ENCODE results near the gene NPC1.

DNA sequence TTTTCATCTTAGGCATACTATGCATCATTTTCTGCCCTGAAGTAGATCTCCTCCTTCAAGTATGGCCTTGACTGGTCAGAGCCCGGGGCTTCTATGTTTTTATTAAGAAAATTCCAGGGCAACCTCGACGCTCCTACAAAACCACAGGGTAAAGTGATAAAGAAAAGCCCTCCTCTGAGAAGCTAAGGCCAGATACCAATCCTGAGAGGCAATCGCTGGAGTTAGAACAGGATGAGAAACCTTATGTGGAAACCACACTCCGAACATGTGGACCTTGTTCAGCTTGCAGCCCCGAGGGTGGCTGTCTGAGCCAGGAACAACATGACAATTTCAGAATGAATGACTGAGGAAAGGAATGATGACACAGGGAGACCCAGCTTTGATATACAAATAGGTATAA, 47.4 kb downstream of the NPC1 start:
- TF ChIP-seq, protein P1, sequence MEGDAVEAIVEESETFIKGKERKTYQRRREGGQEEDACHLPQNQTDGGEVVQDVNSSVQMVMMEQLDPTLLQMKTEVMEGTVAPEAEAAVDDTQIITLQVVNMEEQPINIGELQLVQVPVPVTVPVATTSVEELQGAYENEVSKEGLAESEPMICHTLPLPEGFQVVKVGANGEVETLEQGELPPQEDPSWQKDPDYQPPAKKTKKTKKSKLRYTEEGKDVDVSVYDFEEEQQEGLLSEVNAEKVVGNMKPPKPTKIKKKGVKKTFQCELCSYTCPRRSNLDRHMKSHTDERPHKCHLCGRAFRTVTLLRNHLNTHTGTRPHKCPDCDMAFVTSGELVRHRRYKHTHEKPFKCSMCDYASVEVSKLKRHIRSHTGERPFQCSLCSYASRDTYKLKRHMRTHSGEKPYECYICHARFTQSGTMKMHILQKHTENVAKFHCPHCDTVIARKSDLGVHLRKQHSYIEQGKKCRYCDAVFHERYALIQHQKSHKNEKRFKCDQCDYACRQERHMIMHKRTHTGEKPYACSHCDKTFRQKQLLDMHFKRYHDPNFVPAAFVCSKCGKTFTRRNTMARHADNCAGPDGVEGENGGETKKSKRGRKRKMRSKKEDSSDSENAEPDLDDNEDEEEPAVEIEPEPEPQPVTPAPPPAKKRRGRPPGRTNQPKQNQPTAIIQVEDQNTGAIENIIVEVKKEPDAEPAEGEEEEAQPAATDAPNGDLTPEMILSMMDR (IDR thresholded peaks at IDR 0.05; ENCODE audit: low read depth, low read length, poor library complexity, severe bottlenecking), result no peak
- no peak for TF ChIP-seq EZH2phosphoT487 (IDR thresholded peaks at IDR 0.05; ENCODE audit: borderline replicate concordance, low read length)
